Pancreas (tissue), 10 donors: ENCODE measurements around the gene ZFYVE27. TPM values are rescaled to one million over a fixed set of nuclear protein-coding genes. Genes with fewer than 3 reads are reported as not detected.
A peak's percentile ranks its signal among the peaks of the same experiment; 100 is the strongest.

Experiments used
- ATAC-seq, 4 donors: fragments of 200-7000 bp; cut with Tn5 transposase; one replicate each; pipeline versions ENCODE4 v1.8.0 to v1.9.1; 2020; ENCODE audit warnings: mild to moderate bottlenecking in 4 of 4, moderate library complexity in 4 of 4
- DNase-seq, 6 donors: peaks; one replicate each; pipeline ENCODE4 v3.0.0-alpha.2; 2020
- FAIRE-seq: peaks from 2 replicates; lab custom pipeline; 2012; peaks lifted over from hg19 to GRCh38; lab: Jason Lieb, UNC
- H3K27ac ChIP-seq, 4 donors: fragments of 200-600 bp; sonication (generic); 1 replicate in 3 of 4; 2 replicates in 1 of 4; pipeline versions ENCODE4 v1.5.0 to v1.8.0; 2020
- H3K27me3 ChIP-seq, 4 donors: fragments of 200-600 bp; one replicate each; pipeline ENCODE4 v1.8.0; 2021
- H3K36me3 ChIP-seq, 3 donors: fragments of 200-600 bp; sonication (generic) in 1 of 3; one replicate each; pipeline versions ENCODE4 v1.5.0 to v1.8.0; 2020 to 2021
- H3K4me1 ChIP-seq, 3 donors: fragments of 200-600 bp; one replicate each; pipeline ENCODE4 v1.8.0; 2021
- H3K4me3 ChIP-seq, 4 donors: fragments of 200-600 bp; sonication (generic) in 2 of 4; one replicate each; pipeline versions ENCODE4 v1.5.0 to v1.8.0; 2020 to 2021
- H3K9me3 ChIP-seq, 4 donors: fragments of 200-600 bp; one replicate each; pipeline ENCODE4 v1.8.0; 2021
- CTCF ChIP-seq, 4 donors: fragments of 200-600 bp; sonication (generic) in 3 of 4; IDR thresholded peaks; one replicate each; pipeline versions ENCODE4 v1.5.0 to v1.8.0; 2021; ENCODE audit warnings: antibody characterized with exemption in 4 of 4
- WGBS, 2 donors: extraction: QIAGEN DNeasy Blood & Tissue Kit; methylation state at CpG; one replicate each; pipeline ENCODE4 v1.1.7; 2013; 5-methylcytosine and 5-hydroxymethylcytosine counted together
- intact Hi-C, 3 donors: fragments of 100-400 bp; cut with DNase I; formaldehyde crosslinking; loops; one replicate each; pipeline versions ENCODE4 v1.11.1 to v1.14.2; 2022
- polyA plus RNA-seq, 2 donors: library from polyadenylated mRNA; stranded (reverse); fragments of 200-250 nt; gene quantifications; one replicate each; pipeline ENCODE4 v1.2.3, GENCODE V29; 2013
- total RNA-seq, 6 donors: library from RNA; stranded (reverse); fragmentation: NEBNext Ultra II Directional in 4 of 6; extraction: Animal tissue kit (Norgen Biotek cat#: 25700) in 4 of 6; gene quantifications; one replicate each; pipeline versions ENCODE4 v1.2.1 to v1.2.4, GENCODE V29; 2021 to 2023
- donor health status: healthy with polysubstance abuse.
- donor health status: DM: no; HTN: no; CAD: no; lungs with moderate emphysema.
- donor health status: DM: no; HTN: no; CAD: no.
- donor health status: control.
- donor health status: control.
- donor health status: Bipolar disorder and iron deficiency.
- donor health status: DM: yes; HTN: yes; CAD: no.
- donor health status: DM: no; HTN: no; CAD: no.
- donor health status: DM: no; HTN: no; CAD: no.
- donor health status: DM: yes; HTN: yes; CAD: no.

The ZFYVE27 gene
- total and polyA plus RNA-seq, 8 donors, result 11.9 to 34.9 (median 15.5) TPM

DNA sequence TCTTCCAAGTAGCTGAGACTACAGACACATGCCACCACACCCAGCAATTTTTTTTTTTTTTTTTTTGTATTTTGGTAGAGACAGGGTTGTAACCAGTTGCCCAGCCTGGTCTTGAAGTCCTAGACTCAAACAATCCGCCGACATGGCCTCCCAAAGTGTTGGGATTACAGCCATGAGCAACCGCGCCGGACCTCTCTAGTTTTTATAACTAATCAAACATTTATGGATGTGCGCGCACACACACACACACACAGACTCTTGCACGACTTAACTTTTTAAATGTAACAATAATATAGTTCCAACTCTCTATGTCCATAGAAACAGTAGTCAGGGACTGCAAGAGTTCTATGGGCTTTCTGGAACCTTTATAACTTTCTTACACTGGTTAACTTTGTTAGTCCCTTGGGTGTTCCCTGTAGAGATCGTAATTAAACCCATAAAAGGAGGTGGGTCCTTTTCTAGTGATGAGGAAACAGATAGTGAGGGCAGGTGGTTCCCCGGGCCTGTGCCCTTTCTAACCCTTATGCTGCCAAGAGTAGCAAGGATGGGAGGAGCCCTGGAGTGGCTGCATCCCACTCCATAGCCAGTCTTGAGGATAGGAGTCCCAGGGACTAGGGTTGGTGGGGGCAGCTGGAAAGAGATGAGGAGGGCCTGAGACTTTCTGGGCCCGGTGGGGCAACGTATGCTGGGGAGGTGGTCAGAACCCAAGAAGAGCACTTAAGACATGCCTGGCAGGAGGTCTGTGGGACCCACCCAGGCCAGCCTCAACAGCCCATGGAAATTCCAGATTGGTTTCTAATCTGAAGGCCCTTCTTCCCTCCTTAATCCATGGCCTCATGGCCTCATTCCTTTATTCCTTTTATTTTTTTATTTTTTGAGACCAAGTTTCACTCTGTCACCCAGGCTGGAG lies 14.8 kb upstream of the ZFYVE27 start:
- no peaks in the 10 kb centered on the region for H3K9me3 ChIP-seq
- no peak for ATAC-seq
- no peaks in the 10 kb centered on the region for H3K4me1 ChIP-seq
- FAIRE-seq, result peak; percentile 71
- H3K27ac ChIP-seq, result no peak overlapping the region
- WGBS, 2 donors, result 80 to 81% methylated on average over 12 of the region's 12 CpGs
- no peak overlapping the region for H3K4me3 ChIP-seq
- no peaks in the 10 kb centered on the region for H3K27me3 ChIP-seq
- peak in 1 of 6 donors; percentile 18 for DNase-seq
- no peak for TF ChIP-seq CTCF (IDR thresholded peaks at IDR 0.05)
- intact Hi-C loops, result loop anchor here in 1 of 3 donors (10.0 kb wide), 1 partner anchor 147 kb away; the partner anchor contains the start of gene ANKRD2
- no peaks in the 10 kb centered on the region for H3K36me3 ChIP-seq

GRCh38 chr10:97723001-97723400 lies 13.9 kb upstream of the ZFYVE27 start:
- TF ChIP-seq CTCF (IDR thresholded peaks at IDR 0.05), result no peak
- Histone ChIP-seq H3K36me3 (no peaks in the 10 kb centered on the region), H3K4me1 (no peaks in the 10 kb centered on the region), H3K4me3 (no peak overlapping the region), H3K9me3 (no peaks in the 10 kb centered on the region), H3K27ac (no peak overlapping the region), H3K27me3 (no peaks in the 10 kb centered on the region)
- DNase-seq (no peak), FAIRE-seq (no peak), ATAC-seq (no peak)
- intact Hi-C loops, result loop anchor here in 1 of 3 donors (10.0 kb wide), 1 partner anchor 148 kb away; the partner anchor contains the start of gene ANKRD2
- 66 to 82% methylated on average over 3 of the region's 3 CpGs for WGBS, 2 donors

DNA sequence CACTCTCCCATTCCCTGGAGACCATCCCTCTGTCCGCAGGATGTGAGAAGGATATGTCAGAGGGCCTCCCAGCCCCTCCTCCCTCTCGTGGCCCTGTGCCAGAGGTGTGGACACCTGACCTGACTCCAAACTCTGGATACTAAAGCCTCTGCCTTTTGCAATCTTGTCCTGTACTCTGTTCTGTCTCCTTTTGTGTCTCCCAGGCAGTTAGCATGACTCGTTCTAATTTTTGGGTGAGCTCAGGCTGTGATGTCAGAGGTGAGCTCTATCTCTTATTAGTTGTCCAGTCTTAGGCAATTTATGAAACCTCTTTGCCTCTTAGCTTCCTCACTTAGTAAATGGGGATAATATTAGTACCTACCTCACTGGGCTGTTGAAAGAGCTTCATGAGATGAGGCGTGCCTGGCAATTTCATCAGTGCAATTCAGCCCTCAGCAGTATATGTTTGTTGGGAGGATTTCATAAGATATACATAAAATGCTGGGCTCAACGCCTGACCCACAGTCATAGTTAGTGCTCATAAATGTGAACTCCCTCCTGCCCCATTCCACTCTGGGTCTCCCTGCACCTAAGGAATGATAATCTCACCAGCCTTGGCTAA lies 12.5 kb upstream of the ZFYVE27 start:
- Histone ChIP-seq H3K9me3 (no peaks in the 10 kb centered on the region), H3K27me3 (no peaks in the 10 kb centered on the region), H3K36me3 (no peaks in the 10 kb centered on the region), H3K4me3 (no peak overlapping the region), H3K4me1 (no peaks in the 10 kb centered on the region), H3K27ac (no peak overlapping the region)
- 53 to 58% methylated on average over 5 of the region's 5 CpGs for WGBS, 2 donors
- no peak for ATAC-seq
- intact Hi-C loops, result loop anchor here in 1 of 3 donors (10.0 kb wide), 1 partner anchor 150 kb away; the partner anchor contains the start of gene ANKRD2
- FAIRE-seq, result no peak
- DNase-seq, result no peak
- TF ChIP-seq CTCF (IDR thresholded peaks at IDR 0.05), result no peak

GRCh38 chr10:97726636-97727178 lies 10.2 kb upstream of the ZFYVE27 start:
- H3K4me1 ChIP-seq, result no peaks in the 10 kb centered on the region
- WGBS, 2 donors, result 32% methylated on average over 8 of the region's 8 CpGs
- H3K36me3 ChIP-seq, result no peaks in the 10 kb centered on the region
- H3K27me3 ChIP-seq, result no peaks in the 10 kb centered on the region
- no peak for TF ChIP-seq CTCF (IDR thresholded peaks at IDR 0.05)
- H3K4me3 ChIP-seq, result no peak overlapping the region
- peak overlapping the region in 2 of 4 donors; percentile 48 to 52 for H3K27ac ChIP-seq
- peak in 3 of 4 donors; percentile 54 to 69 (median 64) for ATAC-seq
- no peaks in the 10 kb centered on the region for H3K9me3 ChIP-seq
- intact Hi-C loops, result loop anchor here in 1 of 3 donors (10.0 kb wide), 1 partner anchor 152 kb away; the partner anchor contains the start of gene ANKRD2
- FAIRE-seq, result peak; percentile 78
- no peak for DNase-seq
